HCT116 (cell line): ENCODE data around the gene HTT-AS.
A peak's percentile ranks its signal among the peaks of the same experiment; 100 is the strongest.

Experiments
- EZH2 ChIP-seq: fragments of 200-600 bp; sonication (generic); IDR thresholded peaks from 2 replicates; pipeline ENCODE4 v1.6.1; 2017; ENCODE audit warnings: antibody characterized with exemption, mixed run types
- POLR2A ChIP-seq: IDR thresholded peaks from 2 replicates; pipeline ENCODE4 v1.7.0; 2011; ENCODE audit warnings: borderline replicate concordance; ENCODE audit not compliant: insufficient read depth, insufficient read length; ENCODE audit errors: extremely low read depth
- POLR2AphosphoS5 ChIP-seq: IDR thresholded peaks from 2 replicates; pipeline ENCODE4 v1.6.1; 2011; ENCODE audit warnings: mild to moderate bottlenecking, low read depth, low read length, moderate library complexity
- SP1 ChIP-seq: IDR thresholded peaks from 2 replicates; pipeline ENCODE4 v1.6.1; 2012; ENCODE audit warnings: low read depth
- TF ChIP-seq, protein P1 (sequence below), 3 experiments: fragments of 200-600 bp in 1 of 3; sonication (generic) in 1 of 3; IDR thresholded peaks in 2 of 3; conservative IDR thresholded peaks in 1 of 3; 2 replicates each; pipeline ENCODE4 v1.5.1; 2012 to 2017; ENCODE audit warnings: low read depth in 2 of 3, low read length in 2 of 3, antibody characterized with exemption in 1 of 3, borderline replicate concordance in 1 of 3, control low read depth in 1 of 3, mild to moderate bottlenecking in 1 of 3, mixed read lengths in 1 of 3, mixed run types in 1 of 3, moderate library complexity in 1 of 3; ENCODE audit not compliant: insufficient read depth in 1 of 3

DNA sequence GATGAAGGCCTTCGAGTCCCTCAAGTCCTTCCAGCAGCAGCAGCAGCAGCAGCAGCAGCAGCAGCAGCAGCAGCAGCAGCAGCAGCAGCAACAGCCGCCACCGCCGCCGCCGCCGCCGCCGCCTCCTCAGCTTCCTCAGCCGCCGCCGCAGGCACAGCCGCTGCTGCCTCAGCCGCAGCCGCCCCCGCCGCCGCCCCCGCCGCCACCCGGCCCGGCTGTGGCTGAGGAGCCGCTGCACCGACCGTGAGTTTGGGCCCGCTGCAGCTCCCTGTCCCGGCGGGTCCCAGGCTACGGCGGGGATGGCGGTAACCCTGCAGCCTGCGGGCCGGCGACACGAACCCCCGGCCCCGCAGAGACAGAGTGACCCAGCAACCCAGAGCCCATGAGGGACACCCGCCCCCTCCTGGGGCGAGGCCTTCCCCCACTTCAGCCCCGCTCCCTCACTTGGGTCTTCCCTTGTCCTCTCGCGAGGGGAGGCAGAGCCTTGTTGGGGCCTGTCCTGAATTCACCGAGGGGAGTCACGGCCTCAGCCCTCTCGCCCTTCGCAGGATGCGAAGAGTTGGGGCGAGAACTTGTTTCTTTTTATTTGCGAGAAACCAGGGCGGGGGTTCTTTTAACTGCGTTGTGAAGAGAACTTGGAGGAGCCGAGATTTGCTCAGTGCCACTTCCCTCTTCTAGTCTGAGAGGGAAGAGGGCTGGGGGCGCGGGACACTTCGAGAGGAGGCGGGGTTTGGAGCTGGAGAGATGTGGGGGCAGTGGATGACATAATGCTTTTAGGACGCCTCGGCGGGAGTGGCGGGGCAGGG is 711 bp upstream of the HTT-AS start:
- TF ChIP-seq POLR2A = no peak
- TF ChIP-seq, protein P1, sequence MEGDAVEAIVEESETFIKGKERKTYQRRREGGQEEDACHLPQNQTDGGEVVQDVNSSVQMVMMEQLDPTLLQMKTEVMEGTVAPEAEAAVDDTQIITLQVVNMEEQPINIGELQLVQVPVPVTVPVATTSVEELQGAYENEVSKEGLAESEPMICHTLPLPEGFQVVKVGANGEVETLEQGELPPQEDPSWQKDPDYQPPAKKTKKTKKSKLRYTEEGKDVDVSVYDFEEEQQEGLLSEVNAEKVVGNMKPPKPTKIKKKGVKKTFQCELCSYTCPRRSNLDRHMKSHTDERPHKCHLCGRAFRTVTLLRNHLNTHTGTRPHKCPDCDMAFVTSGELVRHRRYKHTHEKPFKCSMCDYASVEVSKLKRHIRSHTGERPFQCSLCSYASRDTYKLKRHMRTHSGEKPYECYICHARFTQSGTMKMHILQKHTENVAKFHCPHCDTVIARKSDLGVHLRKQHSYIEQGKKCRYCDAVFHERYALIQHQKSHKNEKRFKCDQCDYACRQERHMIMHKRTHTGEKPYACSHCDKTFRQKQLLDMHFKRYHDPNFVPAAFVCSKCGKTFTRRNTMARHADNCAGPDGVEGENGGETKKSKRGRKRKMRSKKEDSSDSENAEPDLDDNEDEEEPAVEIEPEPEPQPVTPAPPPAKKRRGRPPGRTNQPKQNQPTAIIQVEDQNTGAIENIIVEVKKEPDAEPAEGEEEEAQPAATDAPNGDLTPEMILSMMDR (IDR thresholded peaks at IDR 0.05 in 2 of 3, conservative IDR thresholded peaks at IDR 0.05 in 1 of 3; ENCODE audit: borderline replicate concordance in 1 of 3, insufficient read depth in 1 of 3, low read depth in 2 of 3, low read length in 2 of 3) = no peak
- TF ChIP-seq SP1 = no peak
- no peak for TF ChIP-seq EZH2
- TF ChIP-seq POLR2AphosphoS5 = peak; percentile 34; the same call in 1 of the 2 replicates
